Transverse colon (tissue), 4 donors: ENCODE results near the gene FZD1.

Experiments
- POLR2A ChIP-seq: fragments of 450-650 bp; IDR thresholded peaks from one replicate; pipeline ENCODE4 v1.6.1; 2016; ENCODE audit warnings: antibody characterized with exemption, mild to moderate bottlenecking, moderate library complexity
- POLR2AphosphoS5 ChIP-seq, 3 donors: sonication (generic); formaldehyde crosslinking; IDR thresholded peaks; one replicate each; pipeline ENCODE4 v1.6.1; 2016; ENCODE audit warnings: antibody characterized with exemption in 3 of 3
- TF ChIP-seq, protein P1 (sequence below), 5 experiments: fragments of 200-600 bp in 3 of 5; fragments of 450-650 bp in 2 of 5; sonication (generic) in 3 of 5; IDR thresholded peaks; 1 replicate in 2 of 5; 2 replicates in 3 of 5; pipeline ENCODE4 v1.5.1; 2016 to 2017; ENCODE audit warnings: antibody characterized with exemption in 5 of 5, inconsistent platforms in 3 of 5, mild to moderate bottlenecking in 2 of 5, moderate library complexity in 1 of 5

DNA sequence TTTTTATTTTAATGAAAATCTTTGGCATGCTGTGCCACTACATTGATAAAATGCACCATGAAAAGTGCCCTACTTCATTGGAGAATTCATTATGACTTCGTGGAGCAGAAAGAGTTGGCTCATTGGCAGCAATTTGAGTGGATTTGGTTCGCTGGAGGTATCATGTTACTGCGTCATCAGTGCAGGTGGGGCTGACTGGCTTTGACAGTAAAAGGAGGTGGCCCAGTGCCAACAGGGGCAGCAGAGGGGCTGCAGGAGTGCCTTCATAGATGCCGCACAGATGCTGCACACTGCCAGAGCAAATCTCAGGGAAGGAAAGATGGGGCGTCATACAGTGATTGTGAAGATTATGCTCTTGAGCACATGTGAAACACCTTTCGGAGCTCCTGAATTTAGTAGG lies 22.2 kb downstream of the FZD1 start:
- no peak for TF ChIP-seq POLR2AphosphoS5 (IDR thresholded peaks at IDR 0.05)
- TF ChIP-seq, protein P1, sequence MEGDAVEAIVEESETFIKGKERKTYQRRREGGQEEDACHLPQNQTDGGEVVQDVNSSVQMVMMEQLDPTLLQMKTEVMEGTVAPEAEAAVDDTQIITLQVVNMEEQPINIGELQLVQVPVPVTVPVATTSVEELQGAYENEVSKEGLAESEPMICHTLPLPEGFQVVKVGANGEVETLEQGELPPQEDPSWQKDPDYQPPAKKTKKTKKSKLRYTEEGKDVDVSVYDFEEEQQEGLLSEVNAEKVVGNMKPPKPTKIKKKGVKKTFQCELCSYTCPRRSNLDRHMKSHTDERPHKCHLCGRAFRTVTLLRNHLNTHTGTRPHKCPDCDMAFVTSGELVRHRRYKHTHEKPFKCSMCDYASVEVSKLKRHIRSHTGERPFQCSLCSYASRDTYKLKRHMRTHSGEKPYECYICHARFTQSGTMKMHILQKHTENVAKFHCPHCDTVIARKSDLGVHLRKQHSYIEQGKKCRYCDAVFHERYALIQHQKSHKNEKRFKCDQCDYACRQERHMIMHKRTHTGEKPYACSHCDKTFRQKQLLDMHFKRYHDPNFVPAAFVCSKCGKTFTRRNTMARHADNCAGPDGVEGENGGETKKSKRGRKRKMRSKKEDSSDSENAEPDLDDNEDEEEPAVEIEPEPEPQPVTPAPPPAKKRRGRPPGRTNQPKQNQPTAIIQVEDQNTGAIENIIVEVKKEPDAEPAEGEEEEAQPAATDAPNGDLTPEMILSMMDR (IDR thresholded peaks at IDR 0.05) = no peak
- TF ChIP-seq POLR2A = no peak
